T-helper 2 cell (primary cell): Measurements from ENCODE around the gene DNAI4.
"Not testable (repeated sequence)": the region's sequence is repeated elsewhere in the genome, so short reads cannot be mapped to it uniquely, and the experiment has no call there.

Experiments
- DNase-seq, 5 experiments: peaks; one replicate each; pipeline versions ENCODE4 v3.0.0 to v3.0.0-alpha.2; 2012 to 2022
- total RNA-seq, 2 donors: gene quantifications; one replicate each; lab custom pipeline; 2026; lab: John Stamatoyannopoulos, UW

The DNAI4 gene
- total RNA-seq, result 3.4 to 4.5 reads per million in 2 donors

GRCh38 chr1:66924756-66925557 lies at the start of gene DNAI4, which contains the start of gene MIER1:
Gene DNAI4, minus strand, starts transcription at chr1:66924856. Its CDS starts 25 bp downstream, at chr1:66924831.
Gene MIER1, plus strand, starts transcription at chr1:66924990. Its CDS starts 39 bp downstream, at chr1:66925029.
- peak; percentile 95 to 99 (median 97) for DNase-seq

GRCh38 chr1:66968574-66968973 lies 43.9 kb upstream of the DNAI4 start:
- DNase-seq, result no peak

- DNase-seq, result not testable (repeated sequence)
These were observed 41.7 kb upstream of the DNAI4 start for GRCh38 chr1:66966188-66966873.

GRCh38 chr1:66957938-66958337 lies 33.3 kb upstream of the DNAI4 start:
- DNase-seq, result no peak

GRCh38 chr1:66954208-66954607 lies 29.6 kb upstream of the DNAI4 start:
- DNase-seq, result no peak

- no peak for DNase-seq
These were observed 26.9 kb upstream of the DNAI4 start for GRCh38 chr1:66951513-66951912.

- no peak for DNase-seq
These were observed 22.6 kb upstream of the DNAI4 start for GRCh38 chr1:66947267-66947666.

- no peak for DNase-seq
These were observed 20.7 kb upstream of the DNAI4 start for GRCh38 chr1:66945316-66945715.

GRCh38 chr1:66944330-66945274 lies 19.9 kb upstream of the DNAI4 start:
- DNase-seq, result no peak

- DNase-seq, result no peak
These were observed 18.8 kb upstream of the DNAI4 start for GRCh38 chr1:66943361-66943969.

GRCh38 chr1:66940981-66941380 lies 16.3 kb upstream of the DNAI4 start:
- no peak for DNase-seq

- no peak for DNase-seq
These were observed 14.0 kb upstream of the DNAI4 start for GRCh38 chr1:66938613-66939012.

- no peak for DNase-seq
These were observed 13.0 kb upstream of the DNAI4 start for GRCh38 chr1:66937529-66938234.

GRCh38 chr1:66933887-66934700 lies 9.4 kb upstream of the DNAI4 start:
- DNase-seq, result peak in 1 of 5 experiments; percentile 30

- no peak for DNase-seq
These were observed 7.6 kb upstream of the DNAI4 start for GRCh38 chr1:66932291-66932690.

GRCh38 chr1:66931590-66931989 lies 6.9 kb upstream of the DNAI4 start:
- peak in 1 of 5 experiments; percentile 51 for DNase-seq

GRCh38 chr1:66930823-66931174 lies 6.1 kb upstream of the DNAI4 start:
- no peak for DNase-seq

GRCh38 chr1:66929999-66930822 lies 5.6 kb upstream of the DNAI4 start:
- DNase-seq, result peak; percentile 83 to 96 (median 92)

GRCh38 chr1:66929691-66929998 lies 5.0 kb upstream of the DNAI4 start:
- no peak for DNase-seq

- DNase-seq, result peak in 1 of 5 experiments; percentile 56
These were observed 4.6 kb upstream of the DNAI4 start for GRCh38 chr1:66929146-66929688.
